Activated CD4-positive, CD25-positive, alpha-beta regulatory T cell (primary cell): ENCODE results near the gene PPP1R14B.
"Not testable (repeated sequence)": the region's sequence is repeated elsewhere in the genome, so short reads cannot be mapped to it uniquely, and the experiment has no call there.

Experiments used
- DNase-seq, 4 experiments: peaks; one replicate each; lab custom pipeline; 2025; lab: John Stamatoyannopoulos, UW

The PPP1R14B gene

DNA sequence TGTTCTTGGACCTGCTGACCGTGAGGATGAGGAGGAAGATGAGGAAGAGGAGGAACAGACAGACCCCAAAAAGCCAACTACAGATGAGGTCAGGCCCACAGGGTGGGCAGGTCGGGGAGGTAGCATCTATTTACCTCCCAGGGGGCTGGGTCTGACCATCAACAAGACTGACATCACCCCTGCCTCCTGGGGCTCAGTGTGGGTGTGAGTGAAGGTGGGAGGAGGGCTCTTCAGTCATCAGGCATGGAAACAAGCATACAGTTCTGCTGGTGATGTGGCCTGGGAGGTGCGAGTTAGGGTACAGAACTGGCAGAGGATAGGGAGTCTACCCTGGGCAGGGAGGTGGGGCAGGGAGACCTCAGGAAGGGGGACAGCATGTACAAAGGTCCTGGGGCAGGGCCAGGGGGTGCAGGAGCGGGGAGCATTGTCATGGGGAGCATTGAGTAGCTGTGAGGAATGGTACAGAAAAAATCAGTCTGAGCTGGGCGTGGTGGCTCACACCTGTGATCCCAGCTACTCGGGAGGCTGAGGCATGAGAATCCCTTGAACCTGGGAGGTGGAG, 13.5 kb upstream of the PPP1R14B start:
- no peak for DNase-seq

DNA sequence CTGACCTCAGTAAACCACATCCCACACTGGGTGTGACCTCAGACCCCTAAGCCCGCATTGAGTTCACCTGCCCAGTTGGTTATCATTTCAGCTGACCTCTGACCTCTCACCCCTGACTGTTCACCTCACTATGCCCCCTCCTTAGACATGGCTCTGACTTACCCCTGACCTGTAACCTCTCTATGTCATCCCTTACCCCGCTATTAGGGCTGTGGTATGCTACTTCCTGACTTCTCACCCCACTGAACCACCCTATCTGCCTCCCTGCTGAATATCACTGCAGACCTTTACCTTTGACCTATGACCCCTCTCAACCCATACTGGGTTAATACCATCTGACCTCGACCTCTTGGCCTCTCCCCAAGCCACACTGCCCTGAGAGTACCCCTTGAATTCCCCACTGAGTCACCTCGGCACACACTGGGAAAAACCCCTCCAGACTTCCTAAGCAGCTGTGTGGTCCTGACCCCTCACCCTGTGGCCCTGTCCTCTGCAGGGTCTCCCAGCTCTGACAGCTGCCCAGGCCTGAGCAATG, 12.9 kb upstream of the PPP1R14B start:
- no peak for DNase-seq

DNA sequence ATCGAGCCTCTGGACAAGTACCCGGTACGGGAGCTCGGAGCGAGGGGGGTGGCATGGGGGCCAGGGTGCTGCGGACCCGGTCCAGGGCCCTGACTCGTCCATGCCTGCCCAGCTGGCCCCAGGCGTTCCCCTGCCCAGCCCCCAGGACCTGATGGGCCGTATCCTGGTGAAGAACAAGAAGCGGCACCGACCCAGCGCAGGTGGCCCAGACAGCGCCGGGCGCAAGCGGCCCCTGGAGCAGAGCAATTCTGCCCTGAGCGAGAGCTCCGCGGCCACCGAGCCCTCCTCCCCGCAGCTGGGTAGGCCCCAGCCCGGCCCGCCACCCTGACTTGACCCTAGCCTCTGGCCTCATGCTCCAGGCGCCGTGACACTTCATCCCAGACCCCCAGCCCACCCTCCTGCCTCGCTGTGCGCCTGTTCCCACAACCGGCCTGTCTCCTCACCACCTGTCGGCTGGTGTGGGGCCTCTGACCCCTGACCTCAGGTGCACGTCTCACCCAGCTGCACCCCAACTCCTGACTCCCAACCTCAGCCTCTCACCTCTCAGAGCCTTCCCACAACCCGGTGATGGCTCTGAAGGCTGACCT, 12.3 kb upstream of the PPP1R14B start:
- no peak for DNase-seq

DNA sequence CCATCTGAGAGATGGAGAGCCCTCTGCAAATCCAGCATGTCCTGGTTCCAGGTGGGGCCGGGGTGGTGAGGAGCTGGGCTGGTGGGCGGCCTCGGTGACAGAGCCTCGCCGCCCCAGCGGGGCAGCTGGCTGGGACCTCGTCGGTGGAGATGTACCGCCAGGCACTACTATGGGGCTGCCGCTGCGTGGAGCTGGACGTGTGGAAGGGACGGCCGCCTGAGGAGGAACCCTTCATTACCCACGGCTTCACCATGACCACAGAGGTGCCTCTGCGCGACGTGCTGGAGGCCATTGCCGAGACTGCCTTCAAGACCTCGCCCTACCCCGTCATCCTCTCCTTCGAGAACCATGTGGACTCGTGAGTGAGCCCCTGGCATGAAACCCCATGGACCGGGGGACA, 11.6 kb upstream of the PPP1R14B start:
- no peak for DNase-seq

DNA sequence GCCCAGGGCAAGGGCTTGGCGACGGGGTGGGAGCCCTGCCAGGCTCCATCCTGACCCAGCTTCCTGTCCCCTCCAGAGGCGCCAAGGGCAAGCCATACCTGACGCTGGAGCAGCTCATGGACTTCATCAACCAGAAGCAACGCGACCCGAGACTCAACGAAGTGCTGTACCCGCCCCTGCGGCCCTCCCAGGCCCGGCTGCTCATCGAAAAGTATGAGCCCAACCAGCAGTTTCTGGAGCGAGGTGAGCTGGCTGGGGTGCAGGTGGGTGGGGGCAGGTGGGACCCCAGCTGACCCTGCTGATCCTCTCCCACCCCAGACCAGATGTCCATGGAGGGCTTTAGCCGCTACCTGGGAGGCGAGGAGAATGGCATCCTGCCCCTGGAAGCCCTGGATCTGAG, 9.6 kb upstream of the PPP1R14B start:
- DNase-seq = no peak

DNA sequence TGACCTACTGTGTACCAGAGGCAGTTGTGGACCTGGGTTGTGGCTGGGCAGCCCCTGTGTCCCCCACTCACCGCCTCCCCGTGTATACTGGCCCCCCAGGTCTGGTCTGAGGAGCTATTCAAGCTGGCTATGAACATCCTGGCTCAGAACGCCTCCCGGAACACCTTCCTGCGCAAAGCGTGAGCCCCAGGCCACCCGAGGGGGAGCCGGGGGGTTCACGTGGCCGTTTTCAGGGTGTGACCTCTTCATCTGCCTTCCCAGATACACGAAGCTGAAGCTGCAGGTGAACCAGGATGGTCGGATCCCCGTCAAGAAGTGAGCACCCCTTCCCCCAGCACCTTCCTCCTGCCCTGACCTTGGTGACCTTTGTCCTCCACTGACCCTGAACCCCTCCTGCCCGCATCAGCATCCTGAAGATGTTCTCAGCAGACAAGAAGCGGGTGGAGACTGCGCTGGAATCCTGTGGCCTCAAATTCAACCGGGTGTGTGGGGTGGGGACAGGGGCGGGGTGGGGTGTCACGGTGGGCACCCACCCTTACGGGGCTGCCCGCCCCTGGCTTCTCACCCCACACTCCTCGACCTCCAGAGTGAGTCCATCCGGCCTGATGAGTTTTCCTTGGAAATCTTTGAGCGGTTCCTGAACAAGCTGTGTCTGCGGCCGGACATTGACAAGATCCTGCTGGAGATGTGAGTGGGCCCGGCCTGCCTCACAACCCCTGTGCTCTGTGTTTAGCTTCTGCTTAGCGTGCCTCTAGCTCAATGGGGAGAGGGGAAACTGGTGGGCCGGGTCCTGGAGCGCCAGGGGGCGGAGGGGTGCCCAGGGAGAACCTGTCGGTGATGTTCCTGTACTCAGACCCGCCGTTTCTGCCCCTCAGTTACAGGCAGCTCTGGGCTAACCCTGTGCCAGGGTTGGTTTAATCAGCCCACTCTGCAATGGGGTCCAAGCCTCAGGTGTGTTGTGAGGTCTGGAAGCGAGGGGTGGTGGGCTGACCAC, 8.7 kb upstream of the PPP1R14B start:
- DNase-seq = no peak

DNA sequence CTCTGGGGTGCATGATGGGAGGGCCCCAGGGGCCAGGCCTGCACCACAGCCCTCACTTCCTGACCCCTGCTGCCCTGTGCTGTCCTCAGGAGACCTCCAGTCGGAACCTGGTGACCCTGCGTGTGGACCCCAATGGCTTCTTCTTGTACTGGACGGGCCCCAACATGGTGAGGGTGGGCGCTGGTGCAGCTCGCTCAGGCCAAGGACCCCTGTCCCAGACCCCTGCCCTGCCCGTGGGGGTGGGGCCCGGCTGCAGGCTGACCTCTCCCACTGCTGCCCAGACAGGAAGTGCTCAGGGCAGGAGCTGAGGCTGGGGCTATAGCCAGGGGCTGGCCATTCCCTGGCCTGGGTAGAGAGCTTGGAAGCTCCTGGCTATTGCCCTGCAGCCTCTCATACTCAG, 7.6 kb upstream of the PPP1R14B start:
- DNase-seq = no peak

DNA sequence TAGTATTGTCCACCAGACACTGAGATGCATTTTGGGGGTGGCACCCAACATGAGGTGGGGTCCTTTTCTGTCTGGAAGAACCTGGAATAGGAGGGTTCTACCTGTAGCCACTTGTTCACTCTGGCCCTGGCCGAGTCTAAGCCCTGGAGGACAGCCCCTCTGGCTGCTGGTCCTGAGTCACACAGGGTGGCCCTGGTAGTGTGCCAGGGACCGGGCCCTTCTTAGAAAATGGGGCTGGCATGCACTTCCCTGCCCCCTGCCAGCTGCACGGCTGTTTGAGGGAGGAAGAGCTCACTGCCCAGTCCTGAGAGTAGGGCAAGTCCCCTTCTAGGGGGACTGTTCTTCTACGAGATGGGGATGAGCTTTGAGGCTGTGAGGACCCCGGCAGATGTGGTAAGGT, 6.7 kb upstream of the PPP1R14B start:
- no peak for DNase-seq

DNA sequence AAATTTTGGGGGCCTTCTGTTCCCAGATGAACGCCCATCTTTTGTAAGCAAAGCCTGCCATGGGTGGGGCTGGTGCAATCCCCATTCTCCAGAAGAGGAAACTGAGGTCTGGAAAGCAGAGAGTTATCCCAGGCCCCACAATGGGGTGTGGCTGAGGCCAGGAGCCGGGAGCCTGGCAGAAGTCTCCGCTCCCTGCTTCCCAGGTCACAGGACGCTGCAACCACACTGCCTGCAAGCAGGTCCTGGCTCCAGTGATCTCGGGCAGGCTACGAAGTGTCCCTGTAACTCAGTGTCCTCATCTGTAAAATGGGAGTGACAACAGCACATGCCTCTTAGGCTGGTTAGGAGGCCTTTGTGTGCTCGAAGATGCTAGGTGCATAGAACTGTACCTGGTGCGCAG, 6.3 kb upstream of the PPP1R14B start:
- DNase-seq = no peak

DNA sequence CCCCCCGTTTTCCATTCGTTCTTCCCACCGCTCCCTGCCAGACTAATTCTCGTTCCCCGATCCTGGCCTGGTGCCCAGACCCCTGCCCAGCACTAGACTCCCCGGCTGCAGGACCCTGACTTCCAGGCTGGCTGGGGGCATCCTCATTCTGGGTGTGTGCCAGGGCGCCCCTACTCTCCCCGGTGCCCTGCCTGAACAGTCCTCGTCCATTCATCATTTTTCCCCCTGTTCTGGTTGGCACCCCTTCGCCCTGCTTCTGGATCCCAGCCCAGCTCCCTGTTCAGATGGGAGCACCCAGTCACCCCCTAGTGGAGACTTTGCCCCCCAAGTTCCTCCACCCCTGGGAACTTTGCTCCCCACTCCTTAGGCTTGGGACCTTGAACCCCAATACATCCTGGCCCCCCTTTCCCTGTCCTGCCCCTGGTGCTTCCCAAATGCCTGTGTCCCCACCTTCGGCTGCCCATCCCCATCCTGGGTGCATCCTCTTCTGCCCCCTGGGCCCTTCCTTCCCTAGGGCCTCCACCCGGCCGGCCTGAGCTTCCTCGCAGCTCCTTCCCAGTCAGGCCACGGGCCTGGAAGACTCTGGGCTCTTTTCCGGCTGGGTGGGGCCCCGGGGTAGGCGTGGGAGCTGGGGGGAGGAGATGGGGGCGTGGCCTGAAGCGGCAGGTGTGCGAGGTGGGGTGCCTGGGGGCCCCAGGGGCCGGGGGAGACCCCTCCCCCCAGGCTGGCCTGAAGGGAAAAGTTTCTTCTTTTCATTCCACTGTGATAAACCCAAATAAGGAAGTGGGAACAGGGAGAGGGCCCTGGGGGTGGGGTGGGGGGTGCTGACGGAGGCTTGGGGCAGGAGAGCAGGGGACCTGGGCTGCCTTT, 5.5 kb upstream of the PPP1R14B start:
- no peak for DNase-seq

DNA sequence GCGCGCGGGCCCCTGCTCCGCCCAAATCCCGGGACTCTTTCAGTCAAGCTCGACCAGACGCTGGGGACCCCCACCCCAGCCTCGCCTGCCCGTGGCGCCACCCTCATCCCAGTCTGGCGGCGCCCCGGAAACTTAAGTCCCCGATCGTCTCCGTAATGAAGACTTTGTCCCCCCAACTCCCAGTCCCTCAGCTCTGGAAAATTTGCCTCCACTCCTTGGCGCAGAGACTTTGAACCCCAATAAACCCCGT, 4.9 kb upstream of the PPP1R14B start:
- DNase-seq = no peak

DNA sequence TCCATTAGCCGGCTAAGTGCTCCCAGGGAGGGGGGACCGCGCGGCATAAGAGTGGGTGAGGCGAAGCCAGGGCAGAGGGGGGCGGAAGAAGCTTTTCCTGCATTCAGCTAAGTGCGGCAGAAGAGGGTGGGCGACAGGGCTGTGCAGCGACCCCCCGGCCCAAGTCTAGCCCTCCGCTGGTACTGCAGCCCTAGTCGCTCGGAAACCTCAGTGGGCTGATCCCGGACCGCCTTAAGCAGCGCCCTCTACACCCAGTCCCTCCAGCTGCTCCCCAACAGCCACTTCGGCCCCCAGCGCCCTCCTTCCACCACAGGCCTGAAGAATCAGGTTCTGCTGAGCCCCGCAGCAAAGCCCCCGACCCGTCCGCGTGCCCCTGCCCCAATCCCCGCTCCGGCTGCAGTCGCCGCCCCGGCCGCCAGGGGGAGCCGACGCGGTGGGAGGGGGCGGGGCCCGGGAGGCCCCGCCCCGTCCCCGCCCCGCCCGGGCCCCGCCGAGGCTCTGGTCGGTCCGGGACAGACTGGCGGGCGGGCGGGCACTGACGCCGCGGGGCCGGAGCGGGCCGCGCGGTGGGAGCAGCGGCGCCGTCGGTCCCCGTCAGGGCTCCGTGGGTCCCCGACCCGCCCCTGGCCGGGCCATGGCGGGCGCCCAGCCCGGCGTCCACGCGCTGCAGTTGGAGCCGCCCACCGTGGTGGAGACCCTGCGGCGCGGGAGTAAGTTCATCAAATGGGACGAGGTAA, 4.4 kb upstream of the PPP1R14B start, which contains the start of gene PLCB3:
Gene PLCB3 (plus strand): TSS at position 515 of the 737 bp plus-strand sequence. CDS start 120 bp downstream, at position 635.
- DNase-seq = peak; percentile 32 to 56 (median 44)

DNA sequence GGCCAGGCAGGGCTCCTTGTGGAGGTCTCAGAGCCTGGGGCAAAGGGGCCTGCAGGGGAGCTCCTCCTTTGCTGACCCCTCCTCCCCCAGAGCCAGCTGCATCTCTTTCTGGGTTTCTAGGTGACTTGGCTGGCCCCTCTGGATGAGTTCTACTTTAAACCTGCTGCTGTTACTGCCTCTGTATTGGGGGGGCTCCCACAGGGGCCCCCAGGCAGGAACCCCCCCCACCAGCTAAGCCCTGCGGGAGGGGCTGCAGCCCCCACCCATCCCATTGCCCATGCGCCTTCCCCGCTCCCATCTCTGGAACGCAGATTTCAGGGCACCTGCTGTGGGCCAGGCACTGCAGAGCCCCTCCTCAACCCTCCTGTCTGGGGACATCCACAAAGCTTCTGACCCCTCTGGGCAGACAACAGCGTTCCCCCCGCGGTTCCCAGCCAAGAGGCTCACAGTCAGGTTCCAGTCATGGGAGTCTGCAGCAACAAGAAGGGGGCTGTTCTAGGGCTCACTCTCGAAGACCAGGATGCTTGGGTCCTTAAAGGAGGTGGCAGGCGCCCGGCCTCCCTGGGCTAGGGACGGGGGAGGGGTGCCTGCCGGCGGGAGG, 3.8 kb upstream of the PPP1R14B start:
- DNase-seq = no peak

DNA sequence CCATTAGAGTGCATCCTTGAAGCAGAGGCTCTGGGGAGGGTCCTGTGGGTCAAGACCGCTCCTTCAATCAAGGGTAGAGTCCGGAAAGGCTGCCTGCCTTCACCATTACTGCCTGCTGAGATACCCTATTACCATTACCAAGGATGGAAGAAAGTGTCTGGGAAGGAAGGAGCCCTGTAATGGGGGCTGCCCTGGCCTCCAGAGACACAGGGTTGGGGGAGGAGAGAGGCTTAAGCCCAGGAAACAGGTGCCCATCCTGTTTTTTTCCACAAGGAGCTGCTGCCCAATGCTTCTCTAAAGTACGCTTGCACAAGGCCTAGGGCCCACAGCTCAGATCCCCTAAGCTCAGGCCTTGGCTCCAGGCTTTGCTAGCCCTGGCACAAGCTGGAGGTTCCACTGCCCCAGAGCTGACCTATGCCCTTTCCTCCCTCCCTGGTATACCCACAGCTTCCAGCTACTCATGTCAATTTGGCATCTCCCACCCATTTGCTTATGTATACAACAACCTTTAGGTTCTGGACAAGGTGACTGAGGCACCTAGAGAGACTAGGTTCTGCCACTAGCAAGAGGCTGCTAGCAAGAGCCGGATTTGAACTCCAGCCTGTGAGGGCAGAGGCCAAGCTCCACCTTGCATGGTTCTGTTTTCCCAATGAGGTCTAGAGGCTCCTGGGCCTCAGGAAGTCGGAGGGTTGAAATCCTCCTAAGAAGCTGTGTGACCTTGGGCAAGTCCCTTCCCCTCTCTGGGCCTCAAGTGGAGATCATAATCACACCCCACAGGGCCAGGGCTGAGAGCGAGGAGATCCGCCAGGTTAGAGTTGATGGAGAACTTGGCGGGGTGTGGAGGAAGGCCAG, 3.0 kb upstream of the PPP1R14B start:
- no peak for DNase-seq

DNA sequence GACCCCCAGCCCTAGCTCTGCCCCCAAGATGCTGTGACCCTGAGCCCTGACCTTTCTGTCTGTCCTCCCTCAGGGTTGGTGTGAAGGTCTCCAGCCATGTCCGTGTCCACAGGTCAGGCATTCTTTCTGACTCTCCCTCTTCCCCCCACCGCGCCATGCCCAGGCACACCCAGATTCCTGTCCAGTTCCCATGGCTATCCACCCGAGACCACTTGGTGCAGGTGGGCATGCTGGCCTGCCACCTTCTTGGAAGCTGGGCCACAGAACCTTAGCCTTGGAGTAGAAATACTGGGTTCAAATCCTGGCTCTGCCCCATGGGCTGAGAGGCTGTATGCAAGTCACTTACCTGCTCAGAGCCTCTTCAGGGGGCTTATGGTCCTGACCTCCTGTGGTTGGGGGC, 2.3 kb upstream of the PPP1R14B start:
- no peak for DNase-seq

DNA sequence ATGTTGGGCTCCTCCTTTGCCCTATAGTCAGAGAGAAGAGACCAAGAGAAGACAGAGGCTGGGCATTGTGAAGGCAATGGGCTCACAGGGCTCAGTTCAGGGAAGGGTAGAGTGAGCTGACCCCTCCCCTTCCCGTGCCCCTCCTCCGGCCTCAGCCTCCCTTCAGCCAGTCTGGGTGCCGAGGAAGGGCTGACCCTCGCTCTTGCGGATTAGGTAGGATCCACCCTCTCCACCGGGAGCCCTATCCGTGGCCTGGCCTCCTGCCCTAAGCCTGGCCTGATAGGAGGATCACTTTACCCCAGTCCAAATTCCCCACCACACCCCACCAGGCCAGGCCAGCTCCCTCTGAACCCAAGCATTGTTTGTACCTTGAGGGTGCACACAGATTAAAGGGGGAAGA, 1.8 kb upstream of the PPP1R14B start:
- no peak for DNase-seq

DNA sequence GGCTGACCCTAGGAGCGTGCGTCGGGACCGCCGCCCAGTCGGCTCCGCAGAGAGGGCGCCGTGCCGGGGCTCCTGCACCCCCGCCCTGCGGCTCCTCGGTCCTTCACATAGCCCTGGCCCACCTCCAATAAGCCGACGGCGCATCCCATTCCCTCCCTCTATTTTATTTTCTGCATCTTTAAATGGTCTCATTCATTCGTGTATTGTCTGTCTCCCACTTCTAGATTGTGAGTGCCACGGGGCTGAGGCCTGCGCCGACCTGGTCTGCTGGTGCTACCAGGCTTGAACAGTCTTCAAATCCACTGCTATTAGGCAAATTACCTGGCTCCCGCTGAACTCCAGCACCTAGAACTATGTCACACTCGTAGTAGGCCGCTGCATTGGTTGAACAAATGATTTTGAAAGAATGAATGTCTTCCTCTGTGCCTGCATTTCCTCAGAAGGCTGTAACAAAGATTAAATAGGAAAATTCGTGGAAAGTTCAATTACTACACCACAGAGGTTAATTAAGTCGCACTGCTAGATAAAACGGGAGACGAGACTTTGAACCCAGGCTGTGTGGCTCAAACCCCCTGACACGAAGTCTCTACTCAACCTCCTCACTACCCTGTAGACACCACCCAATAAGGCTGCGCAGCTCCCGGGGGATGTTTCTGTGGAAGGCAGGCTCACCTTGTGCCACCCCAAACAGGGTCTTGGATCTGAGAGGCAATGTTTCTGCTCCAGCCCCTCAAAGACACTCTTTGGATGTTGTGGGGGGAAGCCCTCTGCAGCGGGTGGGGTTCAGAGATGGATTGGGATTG, 1.2 kb upstream of the PPP1R14B start:
- DNase-seq = no peak

DNA sequence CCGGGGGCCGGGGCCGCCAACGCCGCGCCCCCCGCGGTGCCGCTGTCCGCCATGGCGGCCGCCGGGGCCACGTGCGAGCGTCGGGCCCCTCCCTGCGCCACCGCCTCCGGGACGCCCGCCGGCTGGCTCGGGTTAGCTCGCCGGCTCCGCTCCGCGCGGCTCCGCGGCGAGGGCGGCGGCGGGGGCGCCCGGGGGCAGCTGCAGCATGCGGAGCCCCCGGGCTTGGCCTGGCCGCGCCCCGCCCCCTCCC, 197 bp downstream of the PPP1R14B start:
- DNase-seq = not testable (repeated sequence)
